ENCODE results near the gene ZER1.

The ZER1 gene

GRCh38 chr9:128732576-128732975, 39.2 kb downstream of the ZER1 start:
- peak; percentile 59 for DNase-seq

DNA sequence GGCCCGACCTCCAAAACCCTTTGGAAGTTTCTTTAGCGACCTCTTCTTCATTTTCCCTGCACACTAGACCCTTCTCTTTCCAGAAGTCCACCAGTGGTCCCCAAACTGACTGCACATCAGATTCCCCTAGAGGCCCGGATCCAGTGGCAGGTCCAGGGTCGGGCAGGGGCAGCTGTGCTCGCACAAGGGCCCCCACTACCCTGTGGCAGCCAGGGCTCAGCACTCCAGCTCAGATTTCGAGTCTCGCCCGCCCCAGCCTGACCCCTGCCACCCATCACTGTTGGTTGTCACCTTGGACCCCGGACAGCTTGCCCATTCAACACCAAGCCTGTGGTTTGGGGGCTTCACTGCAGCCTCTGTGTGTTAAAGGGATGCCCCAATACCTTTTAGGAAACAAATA, 40.0 kb downstream of the ZER1 start:
- DNase-seq, result no peak

- no peak for DNase-seq
Observed at GRCh38 chr9:128731093-128731492, 40.6 kb downstream of the ZER1 start.

GRCh38 chr9:128729766-128730517, 41.8 kb downstream of the ZER1 start:
- DNase-seq, result no peak

DNA sequence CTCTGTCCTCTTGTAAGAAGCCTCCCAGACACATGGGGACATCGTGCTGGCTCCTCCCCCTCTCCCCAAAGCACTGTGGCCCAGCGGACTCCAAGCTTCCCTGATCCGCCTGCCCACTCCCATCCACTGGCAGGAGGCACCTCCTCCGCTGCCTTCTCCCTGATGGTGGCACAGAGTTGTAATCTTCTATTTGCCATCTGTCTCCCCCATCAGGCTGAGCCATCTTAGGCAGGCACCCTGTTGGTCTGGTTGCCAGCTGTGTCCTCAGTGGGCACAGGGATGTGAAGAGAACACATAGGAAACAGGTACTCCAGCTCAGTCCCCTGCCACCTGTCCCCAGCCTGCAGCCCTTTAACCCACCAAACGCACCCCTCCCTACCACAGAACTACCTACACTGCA, 42.4 kb downstream of the ZER1 start:
- DNase-seq, result no peak

DNA sequence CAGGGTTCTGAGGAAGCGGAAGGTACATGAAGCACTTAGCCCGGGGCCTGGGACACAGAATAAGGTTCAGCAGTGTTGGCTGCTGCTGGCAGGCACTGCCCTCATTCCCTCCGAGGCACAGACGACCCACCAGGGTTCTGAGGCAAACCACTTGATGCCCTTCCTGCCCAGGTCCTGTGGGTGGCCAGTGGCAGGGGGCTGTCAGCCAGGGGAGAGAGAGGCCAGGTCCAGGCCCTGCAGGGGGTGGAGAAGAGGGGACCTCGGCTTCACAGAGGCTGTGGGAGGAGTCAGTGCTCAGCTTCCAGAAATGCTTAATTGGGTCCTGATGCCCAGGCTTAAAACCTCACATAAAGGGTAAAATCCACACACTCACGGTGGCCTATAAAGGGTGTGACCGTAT, 43.4 kb downstream of the ZER1 start:
- DNase-seq, result no peak

DNA sequence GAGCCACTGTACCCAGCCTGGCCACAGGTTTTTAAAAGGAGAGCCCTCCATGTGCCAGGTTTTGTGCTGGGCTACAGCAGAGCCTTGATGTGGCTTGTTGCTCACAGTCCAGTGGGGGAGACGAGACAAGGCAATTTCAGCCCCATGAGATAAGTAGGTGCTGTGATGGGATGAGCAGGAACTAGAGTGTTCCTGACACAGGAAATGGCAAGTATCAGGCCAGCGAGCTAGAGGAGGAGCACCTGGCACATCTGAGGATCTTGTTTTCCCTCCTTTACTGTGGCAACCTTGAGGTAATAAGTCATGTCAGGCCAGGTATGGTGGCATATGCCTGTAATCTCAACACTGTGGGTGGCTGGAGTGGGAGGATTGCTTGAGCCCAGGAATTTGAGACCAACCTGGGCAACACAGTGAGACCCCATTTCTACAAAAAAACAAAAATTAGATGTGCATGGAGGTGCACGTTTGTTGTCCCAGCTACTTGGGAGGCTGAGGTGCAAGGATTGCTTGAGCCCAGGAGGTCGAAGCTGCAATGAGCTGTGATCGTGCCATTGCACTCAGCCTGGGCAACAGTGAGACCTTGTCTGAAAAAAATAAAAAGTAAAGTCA, 44.0 kb downstream of the ZER1 start:
- DNase-seq, result no peak

DNA sequence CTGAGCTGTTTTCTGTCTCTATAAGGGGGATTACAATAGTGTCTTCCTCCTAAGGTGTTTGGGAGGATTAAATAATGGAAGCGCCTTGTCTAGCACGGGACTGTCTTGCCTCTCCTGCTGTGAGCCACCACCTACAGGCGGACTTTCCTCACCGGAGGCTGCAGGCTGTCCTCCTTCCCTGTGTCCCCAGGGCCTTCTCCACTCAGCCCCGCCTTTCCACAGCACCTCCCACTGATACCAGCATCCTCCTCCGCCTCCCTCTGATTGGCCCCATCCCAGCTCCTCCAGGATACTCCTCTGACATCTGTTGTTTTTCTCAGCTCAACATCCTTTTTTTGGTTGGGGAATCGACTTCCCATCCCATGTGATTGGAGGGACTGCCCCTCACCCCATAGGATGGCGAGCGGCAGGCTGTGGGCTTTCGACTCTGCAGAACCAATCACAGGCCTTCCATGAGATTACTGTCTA, 46.9 kb downstream of the ZER1 start:
- DNase-seq, result peak; percentile 57

DNA sequence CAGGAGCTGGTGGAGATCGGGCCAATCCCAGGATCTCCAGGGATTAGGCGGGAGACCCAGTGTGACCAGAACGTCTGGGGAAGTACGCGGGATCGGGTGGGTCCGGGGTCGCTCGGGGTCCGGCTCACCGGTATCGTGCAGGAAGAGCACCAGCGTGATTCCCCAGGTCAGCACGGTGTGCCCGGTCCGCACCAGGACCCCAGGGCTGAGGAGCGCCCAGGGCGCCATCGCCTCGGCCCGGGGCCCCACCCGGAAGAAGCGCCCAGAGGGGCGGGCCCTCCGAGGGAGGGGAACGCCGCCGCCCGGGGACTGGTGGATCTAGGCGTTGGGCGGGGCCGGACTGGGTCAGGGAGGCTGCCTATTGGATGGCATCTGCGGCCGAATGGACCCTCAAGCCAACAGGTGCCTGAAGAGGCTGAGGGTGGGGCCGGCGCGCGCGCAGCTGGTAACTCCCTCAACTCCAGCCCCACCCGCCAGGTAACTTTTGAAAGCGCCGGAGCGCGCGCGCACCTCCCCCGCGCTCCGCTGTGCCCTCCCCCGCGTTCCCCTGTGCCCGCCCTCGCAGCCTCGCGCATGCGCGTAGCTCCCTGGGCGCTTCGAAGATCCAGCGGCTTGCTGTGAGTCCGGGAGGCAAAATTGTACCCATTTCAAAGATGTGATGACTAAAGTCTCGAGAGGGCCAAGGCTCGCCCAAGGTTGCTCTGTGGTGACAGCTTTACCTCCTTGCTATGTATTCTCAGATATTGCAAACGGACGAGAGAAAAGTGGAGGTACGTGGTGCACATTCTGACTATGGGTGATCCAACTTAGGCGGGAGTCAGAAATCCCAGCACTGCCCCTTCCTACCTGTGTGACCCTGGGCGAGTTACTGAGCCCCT, 47.6 kb downstream of the ZER1 start, which contains the start of gene ZDHHC12:
TSS of gene ZDHHC12 (minus strand) at position 262 of the 878 bp plus-strand sequence. CDS start at position 228, 34 bp downstream.
- peak; percentile 98 for DNase-seq

DNA sequence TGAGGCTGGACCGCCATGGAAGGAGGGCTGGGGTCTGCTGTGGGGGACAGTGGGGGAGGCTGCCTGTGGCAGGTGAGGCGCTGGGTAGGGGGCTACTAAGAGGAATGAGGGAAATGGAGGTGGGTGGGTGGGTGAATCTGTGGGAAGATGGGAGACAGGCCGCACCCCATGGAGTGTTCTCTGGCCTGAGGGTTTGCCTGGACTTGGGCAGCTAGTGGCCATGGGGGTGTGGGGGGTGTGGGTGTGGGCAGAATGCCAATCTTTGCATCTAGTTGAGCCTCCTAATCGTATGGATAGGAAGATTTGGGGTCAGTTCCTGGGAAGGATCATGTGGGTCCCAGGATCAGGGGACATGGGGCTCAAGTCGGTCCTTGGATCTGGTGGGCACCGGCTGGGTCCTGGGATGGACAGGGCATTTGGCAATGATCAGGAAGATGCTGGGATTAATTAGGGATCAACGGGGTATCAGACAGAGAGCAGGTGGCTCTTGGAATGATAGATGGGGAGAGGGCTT, 48.3 kb downstream of the ZER1 start:
- no peak for DNase-seq

- DNase-seq, result no peak
Observed at GRCh38 chr9:128722380-128723351, 49.1 kb downstream of the ZER1 start.

DNA sequence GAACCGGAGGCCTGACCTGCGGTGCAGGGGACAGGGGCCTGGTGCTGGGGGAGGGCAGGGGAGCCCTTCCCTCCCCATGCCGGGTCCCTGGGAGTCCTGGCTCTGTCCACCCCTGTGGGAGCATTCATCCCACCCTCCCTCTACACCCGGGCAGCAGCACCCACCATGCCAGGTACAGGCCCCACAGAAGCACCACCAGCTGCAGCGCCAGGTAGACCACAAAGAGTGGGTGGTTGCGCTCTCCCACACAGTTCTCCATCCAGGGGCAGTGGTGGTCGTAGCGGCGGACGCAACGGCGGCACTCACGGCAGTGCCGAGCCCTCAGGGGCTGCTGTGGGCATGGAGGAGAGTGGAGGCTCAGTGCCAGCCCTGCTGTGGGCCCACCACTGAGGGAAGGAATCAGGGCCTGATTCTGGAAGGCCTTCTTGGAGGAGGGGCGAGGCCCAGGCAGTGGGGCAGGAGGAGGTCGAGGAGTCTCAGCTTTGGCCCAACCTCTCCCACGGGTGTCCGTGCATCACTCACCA, 50.2 kb downstream of the ZER1 start:
- DNase-seq, result no peak

GRCh38 chr9:128720841-128721486, 50.8 kb downstream of the ZER1 start:
- DNase-seq, result no peak

DNA sequence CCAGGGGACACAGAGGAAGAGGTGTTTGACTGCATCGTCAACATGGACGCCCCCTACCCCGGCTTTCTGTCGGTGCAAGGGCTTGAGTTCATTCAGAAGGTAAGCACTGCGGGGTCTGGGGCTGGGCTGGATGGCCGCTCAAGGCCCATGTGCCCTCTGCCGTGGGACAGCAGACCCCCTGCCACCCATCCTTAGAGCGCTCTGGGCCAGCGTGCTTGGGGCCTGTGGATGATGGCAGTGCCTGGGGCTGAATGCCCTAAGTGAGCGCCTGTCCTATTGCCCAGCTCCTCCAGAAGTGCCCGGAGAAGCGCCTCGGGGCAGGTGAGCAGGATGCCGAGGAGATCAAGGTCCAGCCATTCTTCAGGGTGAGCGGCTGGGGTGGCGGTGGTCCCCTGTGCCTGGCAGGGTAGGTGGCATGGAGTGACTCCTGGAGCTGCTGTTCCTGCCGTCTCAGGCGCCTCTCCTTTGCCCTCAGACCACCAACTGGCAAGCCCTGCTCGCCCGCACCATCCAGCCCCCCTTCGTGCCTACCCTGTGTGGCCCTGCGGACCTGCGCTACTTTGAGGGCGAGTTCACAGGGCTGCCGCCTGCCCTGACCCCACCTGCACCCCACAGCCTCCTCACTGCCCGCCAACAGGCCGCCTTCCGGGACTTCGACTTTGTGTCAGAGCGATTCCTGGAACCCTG, 51.7 kb downstream of the ZER1 start:
- no peak for DNase-seq

- DNase-seq, result no peak
Observed at GRCh38 chr9:128718475-128718874, 53.3 kb downstream of the ZER1 start.

DNA sequence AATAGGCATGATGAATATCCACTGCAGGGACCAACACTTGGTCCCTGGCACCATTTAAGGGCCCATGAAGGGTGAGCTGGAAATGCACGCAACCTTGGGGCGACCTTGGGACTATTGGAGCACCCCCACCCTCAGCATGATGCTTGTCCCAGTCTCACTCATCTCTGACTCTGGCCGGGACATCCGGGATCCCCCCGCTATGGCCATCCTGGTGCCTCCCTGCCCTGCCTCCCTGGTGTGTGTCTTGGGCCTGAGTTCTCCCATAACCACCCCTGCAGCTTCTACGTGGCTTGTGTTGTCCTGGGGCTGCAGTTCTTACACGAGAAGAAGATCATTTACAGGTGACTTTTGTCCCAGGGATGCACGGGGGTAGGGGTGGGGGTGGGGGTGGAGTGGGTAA, 53.7 kb downstream of the ZER1 start:
- no peak for DNase-seq

- DNase-seq, result no peak
Observed at GRCh38 chr9:128716581-128717254, 55.0 kb downstream of the ZER1 start.

- DNase-seq, result no peak
Observed at GRCh38 chr9:128715436-128715750, 56.3 kb downstream of the ZER1 start.

DNA sequence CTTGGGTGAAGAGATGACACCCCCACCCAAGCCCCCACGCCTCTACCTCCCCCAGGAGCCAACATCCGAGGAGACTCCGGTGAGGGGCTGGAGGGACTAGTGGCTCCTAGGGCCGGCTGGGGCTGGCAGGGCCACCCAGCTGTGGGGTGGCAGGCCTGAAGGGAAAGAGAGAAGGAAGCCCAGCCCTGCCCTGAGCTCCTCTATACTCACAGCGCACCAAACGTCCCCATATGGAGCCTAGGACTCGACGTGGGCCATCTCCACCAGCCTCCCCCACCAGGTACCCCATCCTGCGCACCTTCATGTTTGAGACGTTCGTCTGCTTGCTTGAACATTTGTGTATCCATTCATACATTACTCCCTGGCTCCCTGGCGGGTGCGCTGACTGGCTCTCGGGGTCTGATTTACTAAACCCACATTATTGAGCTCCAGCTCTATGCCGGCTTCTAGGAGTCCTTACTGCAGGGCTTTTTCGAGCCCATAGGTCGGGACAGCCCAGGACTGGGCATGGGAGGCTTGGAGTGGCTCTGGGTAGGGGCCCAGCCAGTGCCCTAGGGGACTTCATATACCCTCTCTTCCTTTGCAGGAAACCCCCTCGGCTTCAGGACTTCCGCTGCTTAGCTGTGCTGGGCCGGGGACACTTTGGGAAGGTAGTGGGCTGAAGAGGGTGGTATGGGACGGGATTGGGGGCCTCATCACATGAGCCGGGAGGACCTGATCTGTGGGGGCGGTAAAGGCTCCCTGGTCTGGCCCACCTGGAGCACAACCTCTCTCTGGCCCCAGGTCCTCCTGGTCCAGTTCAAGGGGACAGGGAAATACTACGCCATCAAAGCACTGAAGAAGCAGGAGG, 56.9 kb downstream of the ZER1 start:
- no peak for DNase-seq
